Activated gamma-delta T cell treated with anti-CD3 and anti-CD28 coated beads, Interleukin-2, amount 50 U/mL, for 16 hours (primary cell): ENCODE measurements around the gene WDR7.

ENCODE experiments used
- DNase-seq: peaks from one replicate; pipeline ENCODE4 v3.0.0-alpha.2; 2020; ENCODE audit warnings: low read depth

Gene WDR7

DNA sequence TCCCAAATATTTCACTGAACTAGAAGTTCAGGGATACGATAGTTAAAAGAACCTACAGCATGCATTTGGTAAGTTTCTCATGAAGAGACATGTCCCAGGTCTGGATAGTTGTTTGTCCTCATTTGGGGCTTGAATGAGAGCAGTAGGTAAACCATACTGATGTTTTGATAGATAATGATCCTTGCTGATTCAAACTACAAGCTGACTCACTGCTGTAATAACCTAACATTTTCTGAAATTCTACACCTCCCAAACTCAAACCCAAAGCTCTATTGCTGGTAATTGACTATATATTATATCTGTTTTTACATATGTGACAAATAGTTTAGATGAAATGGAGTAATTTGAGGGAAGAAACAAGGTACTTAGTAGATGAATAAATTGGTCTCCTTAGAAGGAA lies 341.6 kb downstream of the WDR7 start:
- DNase-seq = no peak

DNA sequence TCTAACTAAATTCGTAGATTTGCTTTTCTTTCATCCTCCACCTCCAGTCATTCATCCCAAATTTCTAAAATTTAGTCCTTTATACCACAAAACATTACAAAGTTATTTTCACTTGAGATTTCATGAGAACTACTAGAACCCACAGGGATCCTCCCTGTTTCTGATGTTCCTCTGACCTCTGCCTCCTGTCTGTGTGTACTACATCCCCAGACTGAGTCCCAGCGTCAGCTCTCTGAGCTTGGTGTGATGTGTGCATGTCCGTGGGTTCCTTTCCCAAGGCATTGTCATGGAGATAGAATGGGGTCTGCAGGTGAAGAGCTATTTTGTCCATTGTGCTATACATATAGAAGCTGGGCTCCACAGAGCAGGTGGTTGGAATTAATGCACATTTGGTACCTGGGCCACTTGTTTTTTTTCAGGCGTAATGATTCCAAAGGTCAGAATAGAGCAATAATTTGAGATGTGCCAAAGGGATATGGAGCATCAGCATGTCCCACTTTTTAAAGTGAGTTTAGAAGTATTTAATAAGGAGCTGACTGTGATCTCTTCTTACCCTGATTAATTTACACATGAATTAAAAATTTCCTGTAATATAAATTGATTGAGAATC lies 344.5 kb downstream of the WDR7 start:
- DNase-seq = no peak

- DNase-seq = no peak
These were observed 346.0 kb downstream of the WDR7 start for GRCh38 chr18:56997200-56997599.

DNA sequence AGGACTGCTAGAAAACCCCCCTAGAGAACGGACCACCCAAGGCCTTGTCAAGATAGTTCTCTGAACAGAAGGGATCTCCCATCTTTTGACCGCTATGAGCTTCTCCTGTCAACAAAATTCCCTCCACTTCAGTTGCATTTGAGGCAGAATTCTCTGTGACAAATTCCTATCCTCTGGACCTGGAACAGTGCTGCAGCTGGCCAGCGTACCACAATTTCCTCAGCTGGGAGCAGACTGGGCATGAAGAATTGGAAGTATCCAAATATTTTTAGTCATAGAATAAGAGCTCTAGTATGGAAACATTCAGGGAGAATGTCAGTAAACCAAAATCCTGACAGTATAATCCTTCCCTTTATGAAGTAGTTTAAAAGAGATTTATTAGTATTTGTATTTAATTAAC lies 348.7 kb downstream of the WDR7 start:
- DNase-seq = no peak

DNA sequence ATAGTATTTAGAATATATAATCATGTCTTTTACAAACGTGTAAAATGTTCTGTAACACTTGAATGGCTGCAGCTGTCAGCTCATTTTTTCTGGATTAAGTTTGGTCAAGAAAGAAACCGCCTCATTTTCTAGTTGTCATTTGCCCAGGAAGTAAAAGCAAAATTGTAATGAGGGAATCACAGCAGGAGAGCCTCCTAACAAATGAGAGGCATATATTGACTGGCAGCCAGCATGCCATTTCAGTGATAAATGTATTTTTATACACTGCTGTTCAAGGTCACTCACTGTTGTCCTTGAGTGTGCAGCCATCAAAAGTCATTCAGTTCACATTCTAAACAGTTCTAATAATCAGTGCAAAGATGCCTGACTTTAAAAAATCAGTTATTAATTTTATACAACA lies 351.5 kb downstream of the WDR7 start:
- no peak for DNase-seq

DNA sequence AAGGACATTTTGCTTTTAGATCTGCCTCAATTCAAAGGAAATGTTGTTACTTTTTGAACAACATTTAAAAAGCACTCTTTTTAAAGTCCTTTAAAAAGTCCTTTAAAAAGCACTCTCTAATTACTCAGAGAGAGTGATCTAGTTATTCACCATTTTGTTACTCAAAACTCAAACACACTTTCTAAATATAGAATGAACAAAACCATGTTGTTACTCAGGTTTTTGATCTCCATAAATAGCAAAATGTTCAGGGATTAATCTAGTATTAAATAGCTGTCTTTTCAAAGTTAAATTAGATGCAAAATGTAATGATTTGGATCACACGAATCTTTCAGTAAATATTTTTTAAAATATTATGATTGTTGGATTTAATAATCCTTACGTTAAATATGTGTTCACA lies 352.2 kb downstream of the WDR7 start:
- DNase-seq = no peak

DNA sequence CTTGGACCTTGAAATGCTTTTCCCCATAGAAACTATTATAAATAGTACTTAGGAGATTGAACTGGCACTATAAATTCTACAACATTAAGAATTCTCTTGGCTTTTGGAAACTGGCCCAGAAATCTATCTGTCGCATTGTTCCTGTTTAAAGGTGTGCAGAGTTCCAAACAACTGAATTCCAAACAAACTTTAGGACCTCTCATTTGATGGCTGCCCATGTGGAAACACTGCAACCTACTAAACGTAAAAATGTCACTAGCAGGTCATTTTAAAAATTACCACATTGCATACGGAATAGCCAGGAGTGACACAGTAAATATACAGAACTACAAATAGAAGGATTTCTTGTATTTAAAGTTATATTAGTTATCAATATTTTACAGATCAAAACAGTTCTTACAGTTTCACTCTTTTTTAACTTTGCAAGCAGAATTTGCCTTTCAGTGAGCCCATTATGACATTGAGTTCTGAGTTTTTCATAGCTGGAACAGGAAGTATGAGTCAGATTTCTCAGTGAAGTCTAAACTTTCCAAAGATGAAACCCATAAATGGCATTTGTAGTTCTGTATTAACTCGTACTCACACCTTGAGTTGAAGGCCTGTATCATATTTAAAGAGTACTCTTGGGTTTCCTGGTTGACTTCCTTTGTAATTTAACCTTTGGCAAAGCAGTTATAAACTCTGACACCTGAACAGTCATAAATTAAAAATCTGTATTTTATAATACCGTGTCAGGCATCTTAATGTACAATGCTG lies 353.4 kb downstream of the WDR7 start:
- DNase-seq = no peak

- no peak for DNase-seq
These were observed 357.0 kb downstream of the WDR7 start for GRCh38 chr18:57008001-57008686.

GRCh38 chr18:57009844-57010243 lies 358.7 kb downstream of the WDR7 start:
- DNase-seq = no peak

- DNase-seq = no peak
These were observed 363.7 kb downstream of the WDR7 start for GRCh38 chr18:57014772-57015413.

DNA sequence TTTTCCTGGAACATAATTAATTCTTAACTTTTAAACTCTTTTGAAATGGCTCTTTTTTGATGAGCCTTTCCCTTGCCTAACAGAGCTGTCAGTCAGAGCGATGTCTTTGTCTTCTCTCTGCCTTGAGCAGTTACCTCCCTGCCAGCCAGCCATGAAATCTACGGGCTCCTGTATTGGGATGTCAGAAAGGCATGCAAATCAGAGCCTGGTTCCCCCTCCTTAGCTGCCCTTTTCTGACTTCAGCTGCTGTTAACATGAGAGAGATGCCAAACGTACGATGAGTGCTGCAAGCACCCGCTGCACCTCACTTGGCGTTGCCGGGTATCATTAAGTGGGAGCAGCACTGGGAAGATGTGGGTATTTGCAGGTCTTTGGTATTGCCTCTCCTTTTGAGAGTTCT lies 364.3 kb downstream of the WDR7 start:
- DNase-seq = no peak

GRCh38 chr18:57018845-57019244 lies 367.7 kb downstream of the WDR7 start:
- DNase-seq = no peak

DNA sequence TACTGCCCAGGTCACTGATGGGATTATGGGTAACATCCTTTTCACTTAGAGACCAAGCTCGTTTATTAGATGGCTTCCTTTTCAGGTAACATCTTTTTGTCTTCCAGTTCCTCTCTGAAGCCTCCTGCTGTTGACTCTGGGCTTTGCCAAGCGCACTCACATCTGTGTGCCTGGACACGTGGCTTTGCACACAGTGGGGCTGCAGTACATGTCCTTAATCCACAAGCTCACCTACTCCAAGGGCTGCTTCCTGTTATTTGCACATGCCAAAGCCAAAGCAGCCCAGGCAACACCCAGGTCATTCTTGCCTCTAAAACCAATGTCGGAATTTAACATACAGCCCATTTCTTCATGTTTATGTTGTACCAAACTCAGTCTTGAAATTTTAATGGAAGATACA lies 371.6 kb downstream of the WDR7 start:
- DNase-seq = no peak

DNA sequence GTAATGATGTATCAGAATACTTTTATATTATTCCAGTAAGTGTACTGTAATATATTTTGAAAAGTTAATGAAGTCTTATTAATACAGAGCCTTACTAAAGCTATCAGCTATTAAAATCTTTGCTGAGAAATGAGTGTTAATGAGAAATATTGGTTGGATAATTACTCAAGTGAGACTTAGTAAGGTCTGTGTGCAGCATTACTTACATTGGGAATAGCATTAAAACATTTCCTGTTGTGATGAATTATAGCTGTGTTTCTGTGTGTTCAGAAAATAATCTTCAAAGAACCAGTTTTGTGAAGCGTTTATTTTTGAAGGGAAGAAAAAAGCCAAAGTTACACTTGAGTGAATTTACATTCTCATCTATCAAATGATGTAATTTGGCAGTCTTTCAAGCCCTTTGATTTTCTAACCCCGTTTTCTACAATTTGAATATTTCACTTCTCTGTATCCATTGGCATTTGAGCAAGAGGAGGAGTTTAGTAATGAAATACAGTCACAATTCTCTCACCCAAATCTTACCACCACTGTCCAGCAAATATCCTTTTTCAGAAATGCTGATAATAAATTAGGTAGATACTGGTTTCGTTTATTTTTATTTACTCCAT lies 372.2 kb downstream of the WDR7 start:
- no peak for DNase-seq

GRCh38 chr18:57025540-57025939 lies 374.4 kb downstream of the WDR7 start:
- DNase-seq = no peak

DNA sequence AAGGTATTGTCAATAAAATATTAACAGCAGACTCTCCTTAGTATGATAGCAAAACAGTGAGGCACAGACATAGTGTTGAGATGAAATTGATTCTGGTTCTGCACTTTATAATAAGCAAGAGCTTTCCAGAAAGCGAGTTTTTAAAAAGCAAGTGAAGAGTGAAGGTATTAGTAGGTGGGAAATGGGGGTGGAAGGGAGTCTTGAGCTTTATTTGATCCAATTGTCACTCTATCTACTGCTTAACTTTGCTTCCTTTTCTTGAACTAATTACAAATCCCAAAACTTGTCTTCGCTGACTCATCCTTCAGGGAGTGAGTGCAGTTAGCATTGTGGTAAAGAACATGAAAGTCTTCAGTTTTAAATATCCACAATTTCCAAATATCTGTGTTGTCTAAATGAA lies 375.2 kb downstream of the WDR7 start:
- DNase-seq = no peak

DNA sequence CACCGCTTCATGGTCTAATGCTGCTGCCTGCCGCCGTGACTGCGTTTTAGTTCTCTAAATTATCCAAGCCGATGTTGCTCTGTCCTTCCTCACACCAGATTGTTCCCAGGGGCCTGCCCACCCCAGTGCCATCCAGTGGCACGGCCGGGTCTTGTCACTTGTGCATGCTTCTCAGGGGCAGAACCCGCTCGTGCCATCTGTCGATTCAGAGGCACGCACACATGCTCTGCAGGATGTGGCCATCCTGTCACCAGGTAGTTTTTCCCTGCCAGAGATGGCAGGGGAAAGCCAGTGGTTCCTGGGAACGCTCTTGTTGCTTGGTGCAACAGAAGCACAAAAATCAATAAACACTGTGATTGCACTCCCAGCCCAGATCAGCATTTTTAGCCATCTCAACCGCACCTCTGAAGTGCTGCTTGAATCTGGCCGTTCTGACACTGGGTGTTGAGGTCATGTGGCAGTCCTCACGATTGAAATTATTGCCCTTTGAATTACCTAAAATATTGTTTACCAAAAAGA lies 376.1 kb downstream of the WDR7 start:
- DNase-seq = no peak

- DNase-seq = no peak
These were observed 378.6 kb downstream of the WDR7 start for GRCh38 chr18:57029761-57030160.

- no peak for DNase-seq
These were observed 379.3 kb downstream of the WDR7 start for GRCh38 chr18:57030417-57030816.

DNA sequence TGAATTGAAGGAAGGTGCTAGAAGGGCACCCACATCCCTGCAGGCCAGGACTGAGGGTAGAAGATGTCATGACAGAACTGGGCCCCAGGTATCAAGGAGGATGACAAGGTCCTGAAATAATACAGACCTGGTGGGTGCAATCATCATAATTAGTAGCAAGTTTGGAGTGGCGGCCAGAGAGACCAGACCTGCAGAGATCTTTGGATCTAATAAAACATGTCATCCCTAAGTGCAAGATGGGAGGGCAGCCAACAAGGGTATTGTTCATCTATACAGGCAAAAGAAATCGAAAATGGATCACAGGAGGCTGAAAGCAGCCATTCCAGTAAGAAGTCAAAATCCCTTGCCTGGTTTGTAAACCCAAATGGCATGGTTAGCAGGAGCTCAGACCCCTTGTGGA lies 384.4 kb downstream of the WDR7 start:
- DNase-seq = no peak

- no peak for DNase-seq
These were observed 387.2 kb downstream of the WDR7 start for GRCh38 chr18:57038395-57038794.

DNA sequence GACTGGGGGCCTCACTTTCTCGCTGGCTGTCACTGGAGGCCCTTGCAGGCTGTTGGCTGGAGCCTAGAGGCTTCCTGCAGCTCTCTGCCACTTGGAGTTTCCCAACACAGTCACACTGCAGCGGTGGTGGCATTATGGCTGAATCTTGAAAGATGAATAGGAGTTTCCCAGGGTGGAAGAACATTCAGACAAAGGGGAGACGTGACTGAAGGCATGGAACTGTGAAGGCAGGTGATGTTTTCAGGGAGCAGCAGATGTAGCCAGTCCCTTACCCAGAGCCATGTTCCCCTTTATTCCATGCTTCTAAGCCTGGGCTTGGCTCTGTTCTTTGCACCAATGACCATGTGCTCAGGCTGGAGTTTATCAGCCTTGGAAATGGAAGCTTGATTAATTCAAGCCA lies 389.0 kb downstream of the WDR7 start:
- DNase-seq = no peak
